ENCODE results near the gene PPP4R3B.
"Not testable (repeated sequence)": the region's sequence is repeated elsewhere in the genome, so short reads cannot be mapped to it uniquely, and the experiment has no call there.

Gene PPP4R3B

DNA sequence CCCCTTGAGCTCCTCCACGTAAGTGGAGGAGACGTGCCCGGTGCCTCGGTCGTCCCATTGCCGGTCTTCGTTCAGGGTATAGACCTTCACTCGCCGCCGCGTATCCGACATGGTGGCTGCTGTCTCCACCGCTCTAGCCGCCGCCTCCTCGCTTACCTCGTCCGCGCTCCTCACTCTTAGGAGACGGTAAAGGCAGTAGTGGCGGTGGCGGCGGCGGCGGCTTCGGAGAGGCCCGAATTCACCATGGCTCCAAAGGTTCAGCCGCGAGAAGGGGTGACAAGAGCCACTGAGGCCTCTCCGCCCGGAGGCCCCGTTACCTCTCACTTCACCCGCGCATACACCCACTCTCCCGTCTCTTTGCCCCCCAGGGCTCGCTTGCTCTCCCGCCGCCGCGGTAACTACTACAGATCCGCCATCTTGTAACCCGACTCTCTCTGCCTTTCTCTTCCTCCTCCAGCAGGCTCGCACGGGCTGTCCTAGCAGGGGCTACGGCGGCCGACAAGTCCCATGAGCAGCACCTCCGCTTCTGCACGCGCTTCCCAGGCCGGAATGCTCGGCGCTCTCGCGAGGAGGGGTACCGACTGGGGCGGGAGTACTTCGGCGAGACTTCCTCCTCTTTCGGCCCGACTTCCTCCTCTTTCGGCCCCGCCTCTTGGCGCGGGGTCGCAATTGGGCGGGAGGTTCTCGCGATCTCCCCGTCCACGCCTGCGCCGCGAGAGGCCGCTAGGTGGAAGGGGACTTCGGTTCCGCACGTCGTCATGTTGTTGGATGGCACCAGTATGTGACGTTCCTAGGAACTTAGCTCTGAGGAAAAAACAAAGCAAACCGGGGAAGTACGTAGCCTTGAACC is at the start of gene PPP4R3B:
PPP4R3B (minus strand) TSS at position 448 of the 850 bp plus-strand sequence; CDS start at position 111, 337 bp downstream.
- peak; percentile 92 for DNase-seq (ENCODE audit: low read depth)

DNA sequence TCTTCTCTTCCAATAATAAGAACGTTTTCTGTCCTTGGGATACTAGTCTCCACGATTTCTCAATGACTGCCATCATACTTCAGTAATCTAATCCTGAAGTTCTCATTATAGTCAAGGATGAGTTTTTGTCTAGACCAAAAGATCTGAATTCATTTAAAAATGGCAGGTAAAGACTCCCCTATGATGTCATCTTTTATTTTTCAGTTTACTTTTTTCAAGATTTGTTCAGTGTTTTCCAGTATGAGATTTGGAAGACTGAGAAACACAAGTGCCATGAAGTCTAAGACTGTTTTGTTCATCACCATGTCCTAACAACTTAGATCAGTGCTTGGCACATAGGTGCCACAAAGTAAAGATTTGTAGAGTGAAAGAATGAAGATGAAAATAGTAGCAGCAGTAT is 35.8 kb upstream of the PPP4R3B start:
- no peak for DNase-seq (ENCODE audit: low read depth)

DNA sequence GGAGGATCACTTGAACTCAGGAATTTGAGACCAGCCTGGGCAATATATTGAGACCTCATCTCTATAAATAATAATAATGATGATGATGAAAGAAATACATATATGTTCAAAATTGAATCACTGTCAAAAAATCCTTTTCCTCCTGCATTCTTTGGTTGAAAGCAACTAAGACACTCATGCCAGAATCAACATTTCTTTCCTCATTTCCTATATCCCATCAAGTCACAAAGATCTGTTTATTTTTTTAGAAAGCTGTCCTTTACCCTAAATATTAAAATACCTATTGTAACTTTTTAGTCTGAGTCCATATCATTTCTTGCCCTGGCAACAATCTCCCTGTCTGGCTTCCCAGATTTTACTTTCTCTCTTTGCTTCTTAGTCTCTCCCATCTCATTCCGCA is 31.8 kb upstream of the PPP4R3B start:
- DNase-seq (ENCODE audit: low read depth): no peak

DNA sequence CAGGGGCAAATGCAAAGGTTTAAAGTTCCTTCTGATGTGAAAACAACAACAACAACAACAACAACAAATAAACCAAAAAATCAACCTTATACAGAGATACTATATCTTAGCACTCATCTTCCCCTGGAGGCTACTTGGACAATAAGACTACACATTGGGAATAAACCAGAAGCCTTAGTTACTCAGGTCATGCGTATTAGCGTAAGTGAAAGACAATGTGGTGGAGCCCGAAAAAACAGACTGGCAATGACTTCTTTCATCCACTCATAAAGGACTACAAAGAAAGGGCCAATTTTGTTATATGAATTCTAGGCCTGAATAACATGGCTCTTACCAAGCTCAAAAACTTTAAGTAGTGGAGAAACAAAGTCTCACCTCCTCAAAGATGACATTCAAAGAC is 19.4 kb upstream of the PPP4R3B start:
- no peak for DNase-seq (ENCODE audit: low read depth)

DNA sequence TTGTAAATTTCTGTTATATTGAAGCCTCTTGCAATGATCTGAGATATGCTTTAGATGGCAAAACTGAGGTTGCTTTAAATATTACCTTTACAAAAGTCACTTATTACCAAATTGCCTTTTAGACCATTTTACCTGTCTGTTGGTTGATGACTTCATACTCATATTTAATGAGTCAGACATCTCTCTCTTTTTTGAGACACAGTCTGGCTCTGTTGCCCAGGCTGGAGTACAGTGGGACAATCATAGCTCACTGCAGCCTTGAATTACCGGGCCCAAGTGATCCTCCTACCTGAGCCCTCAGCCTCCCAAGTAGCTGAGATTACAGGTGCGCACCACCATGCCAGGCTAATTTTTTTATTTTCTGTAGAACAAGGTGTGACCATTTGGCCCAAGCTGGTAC is 11.5 kb upstream of the PPP4R3B start:
- DNase-seq (ENCODE audit: low read depth): no peak

DNA sequence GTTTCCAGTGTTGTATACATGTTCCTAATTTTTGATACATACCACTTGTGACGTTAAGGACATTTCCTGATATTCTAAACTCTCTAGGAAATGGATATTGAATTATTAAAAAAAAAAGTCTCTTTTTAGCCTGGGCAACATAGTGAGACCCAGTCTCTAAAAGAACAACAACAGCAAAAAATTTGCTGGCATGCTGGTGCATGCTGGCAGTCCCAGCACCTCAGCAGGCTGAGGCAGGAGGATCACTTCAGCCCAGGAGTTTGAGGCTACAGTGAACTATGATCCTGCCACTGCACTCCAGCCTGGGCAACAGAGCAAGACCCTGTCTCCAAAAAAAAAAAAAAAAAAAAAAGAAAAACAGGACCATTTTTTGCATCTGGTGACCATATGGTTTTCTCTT is 10.5 kb upstream of the PPP4R3B start:
- DNase-seq (ENCODE audit: low read depth): no peak

DNA sequence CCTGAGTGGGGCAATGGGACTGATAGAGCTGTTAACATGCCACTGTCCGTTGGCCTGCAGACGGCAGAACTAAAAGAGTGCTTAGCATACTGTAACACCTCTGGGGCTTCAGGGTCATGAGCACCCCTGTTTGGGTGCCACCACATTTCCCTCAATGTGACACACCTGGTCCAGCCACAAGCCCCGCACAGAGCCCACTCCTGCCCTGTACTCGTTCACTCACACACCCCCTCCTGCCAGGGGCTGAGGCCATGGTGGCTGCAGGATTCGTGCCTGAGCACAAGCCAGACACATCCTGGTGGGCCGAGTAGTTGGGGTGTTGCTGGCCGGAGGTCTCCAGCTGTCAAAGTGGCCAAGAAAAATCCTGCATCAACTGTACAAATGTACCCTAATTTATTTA is 4.4 kb upstream of the PPP4R3B start:
- DNase-seq (ENCODE audit: low read depth): no peak

DNA sequence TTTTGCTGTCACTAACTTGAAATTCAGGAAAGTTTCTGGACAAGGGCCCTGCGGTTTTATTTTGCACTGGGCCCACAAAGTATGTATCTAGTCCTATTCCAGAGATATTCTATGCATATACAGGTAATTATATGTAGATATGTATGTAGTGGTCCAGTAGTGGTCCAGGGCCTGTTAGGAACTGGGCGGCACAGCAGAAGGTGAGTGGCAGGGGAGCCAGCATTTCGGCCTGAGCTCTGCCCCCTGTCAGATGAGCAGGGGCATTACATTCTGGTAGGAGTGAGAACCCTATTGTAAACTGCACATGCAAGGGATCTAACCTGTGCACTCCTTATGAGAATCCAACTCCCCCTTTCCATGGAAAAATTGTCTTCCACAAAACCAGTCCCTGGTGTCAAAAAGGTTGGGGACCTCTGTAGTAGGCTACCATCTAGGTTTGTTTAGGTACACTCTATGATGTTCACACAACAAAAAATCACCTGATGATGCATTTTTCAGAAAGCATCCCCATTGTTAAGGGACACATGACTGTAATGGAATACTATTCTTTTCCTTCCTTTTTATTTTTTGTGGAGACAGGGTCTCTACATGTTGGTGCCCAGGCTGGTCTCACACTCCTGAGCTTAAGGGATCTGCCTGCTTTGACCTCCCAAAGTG is 2.8 kb upstream of the PPP4R3B start:
- DNase-seq (ENCODE audit: low read depth): no peak

DNA sequence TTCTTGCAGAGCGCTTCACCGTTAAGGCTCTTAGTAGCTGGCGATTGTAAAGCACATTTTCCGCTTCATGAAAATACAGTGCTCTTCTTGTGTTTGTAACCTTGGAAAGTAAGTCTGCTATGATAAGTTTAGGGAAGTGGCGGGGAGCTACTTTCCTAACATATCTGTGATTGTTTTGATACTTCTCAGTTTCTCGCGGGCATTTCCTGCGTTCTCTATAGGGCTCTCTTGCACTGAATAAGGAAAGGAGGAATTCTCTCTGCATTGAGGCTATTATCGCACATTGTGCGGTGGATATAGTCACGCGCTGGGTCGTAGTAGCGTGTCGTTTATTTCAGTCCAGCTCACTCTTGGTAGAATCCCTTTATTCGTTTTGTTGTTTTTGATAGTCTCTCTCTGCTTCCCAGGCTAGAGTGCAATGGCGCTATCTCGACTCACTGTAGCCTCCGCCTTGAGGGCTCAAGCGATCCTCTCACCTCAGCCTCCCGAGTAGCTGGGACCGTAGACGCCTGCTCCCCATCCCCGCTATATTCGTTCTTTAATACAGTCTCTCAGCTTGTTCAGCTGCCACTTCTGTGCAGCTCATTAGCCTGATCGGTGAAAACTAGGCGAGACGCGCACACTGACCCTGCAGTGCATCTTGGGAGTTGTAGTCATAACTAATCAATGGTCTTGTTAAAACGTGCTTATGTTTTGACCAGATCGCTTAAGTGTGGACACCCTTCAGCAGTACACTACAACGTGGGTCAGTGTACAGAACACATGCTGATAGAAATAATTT is 1.0 kb upstream of the PPP4R3B start:
- DNase-seq (ENCODE audit: low read depth): peak; percentile 33

DNA sequence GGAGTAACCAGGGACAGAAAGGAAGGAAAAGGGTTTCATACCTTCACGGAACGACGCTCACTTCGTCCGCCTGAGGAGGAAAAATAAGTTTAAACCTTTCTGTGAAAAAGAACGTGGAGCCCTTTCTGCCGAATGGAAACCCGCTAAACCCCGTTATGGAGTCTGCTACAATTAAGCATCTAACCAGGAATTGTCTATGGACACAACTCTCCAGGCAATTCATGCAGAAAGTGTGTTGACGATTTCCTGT is 528 bp upstream of the PPP4R3B start:
- peak; percentile 2 for DNase-seq (ENCODE audit: low read depth)

DNA sequence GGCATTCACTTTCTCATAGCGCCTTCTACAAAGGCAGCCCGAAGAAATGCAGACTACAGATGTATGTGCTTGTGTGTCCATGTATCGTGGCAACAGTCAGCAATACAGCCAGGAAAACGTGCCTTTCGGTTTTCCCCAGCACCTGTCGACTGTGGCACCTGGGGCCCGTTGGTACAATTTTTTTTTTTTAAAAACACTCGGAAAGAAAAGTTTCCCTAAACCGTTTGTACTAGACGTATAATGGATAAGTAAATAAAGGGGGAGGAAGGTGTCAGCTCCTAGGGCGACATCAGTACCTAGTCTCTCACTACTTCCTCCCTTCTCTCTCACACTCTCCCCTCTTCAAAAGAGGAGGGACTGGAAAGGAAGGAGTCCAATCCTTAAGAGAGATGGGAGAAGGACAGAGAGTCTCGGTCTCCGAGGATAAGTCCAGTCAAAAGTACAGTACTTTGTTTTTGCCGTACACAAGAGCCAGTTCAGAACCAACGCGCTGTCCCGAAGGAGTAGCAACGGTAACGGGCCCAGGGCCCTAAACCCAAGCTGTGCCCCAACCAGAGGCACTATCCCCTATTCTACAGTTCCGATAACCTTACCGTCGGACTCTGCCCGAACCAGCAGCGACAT is 759 bp downstream of the PPP4R3B start:
- DNase-seq (ENCODE audit: low read depth): peak; percentile 14

DNA sequence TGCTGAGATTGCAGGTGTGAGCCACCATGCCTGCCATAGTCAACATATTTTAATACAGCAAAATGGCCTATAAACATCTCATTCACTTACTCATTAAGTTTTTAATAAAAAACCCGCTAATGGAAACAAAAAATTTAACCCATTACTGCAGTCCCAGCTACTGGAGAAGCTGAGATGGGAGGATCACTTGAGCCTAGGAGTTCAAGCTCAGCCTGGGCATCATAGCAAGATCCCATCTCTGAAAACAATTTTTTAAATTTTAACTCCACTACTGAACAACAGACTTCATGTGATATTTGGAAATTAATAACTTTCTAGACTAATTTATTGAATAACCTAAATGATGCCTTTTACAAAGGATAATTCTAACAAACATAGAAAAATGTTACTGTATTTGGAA is 5.4 kb downstream of the PPP4R3B start:
- no peak for DNase-seq (ENCODE audit: low read depth)

DNA sequence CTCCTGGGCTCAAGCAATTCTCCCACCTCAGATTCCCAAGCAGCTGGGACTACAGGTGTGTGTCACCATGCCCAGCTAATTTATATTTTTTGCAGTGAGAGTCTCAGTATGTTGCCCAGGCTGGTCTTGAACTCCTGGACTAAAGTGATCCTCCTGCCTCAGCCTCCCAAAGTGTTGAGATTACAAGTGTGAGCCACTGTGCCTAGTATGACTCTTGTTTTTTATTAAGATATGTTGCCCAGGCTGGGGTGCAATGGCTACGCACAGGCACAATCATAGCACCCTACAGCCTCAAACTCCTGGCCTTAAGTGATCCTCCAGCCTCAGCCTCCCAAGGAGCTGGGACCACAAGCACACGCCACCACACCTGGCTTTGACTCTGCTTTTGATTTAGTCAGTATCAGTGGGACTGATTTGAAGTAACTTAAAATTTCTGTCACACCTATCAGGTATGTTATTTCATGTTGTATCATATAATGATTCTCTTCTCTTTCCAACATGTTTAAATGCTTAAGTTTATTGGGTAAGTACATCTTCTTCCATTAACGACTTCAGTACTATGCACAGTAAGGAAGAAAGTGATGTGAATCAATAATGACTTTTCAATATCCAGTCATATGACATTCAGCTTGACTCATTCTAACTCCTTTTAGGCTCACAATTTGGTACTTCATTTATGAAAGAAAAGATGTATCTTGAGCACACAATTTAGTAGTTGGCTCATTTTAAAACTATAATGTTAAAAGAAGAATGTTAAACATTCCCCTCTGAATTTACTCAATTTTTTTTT is 6.3 kb downstream of the PPP4R3B start:
- no peak for DNase-seq (ENCODE audit: low read depth)

DNA sequence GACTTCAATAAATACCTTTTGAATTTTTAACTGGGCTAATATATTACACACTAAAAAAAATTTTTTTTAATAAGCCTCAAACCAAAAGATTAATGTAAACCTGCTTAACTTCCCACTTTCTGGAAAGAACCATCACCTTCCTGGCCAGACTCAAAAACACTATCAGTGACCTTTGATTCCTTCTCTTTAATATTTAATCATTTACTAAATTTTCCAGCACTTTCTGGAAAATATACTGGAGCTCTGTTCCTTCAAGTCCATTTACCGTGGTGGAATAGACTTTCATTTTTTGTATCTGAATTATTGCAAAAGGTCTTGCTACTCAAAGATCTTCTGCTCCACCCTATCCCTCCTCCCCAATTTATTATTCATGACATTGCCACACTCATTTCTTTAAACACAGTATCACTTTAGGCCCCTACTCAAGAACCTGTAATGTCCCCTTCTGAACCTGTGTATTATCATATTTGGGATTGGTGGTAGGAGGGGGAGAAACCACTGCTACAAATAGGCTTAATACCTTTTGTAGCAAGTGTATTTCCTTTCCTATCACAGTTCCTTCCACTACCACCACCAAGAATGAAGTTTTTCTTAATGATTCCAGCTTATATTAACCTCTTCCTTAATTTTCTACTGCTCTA is 7.4 kb downstream of the PPP4R3B start:
- no peak for DNase-seq (ENCODE audit: low read depth)

DNA sequence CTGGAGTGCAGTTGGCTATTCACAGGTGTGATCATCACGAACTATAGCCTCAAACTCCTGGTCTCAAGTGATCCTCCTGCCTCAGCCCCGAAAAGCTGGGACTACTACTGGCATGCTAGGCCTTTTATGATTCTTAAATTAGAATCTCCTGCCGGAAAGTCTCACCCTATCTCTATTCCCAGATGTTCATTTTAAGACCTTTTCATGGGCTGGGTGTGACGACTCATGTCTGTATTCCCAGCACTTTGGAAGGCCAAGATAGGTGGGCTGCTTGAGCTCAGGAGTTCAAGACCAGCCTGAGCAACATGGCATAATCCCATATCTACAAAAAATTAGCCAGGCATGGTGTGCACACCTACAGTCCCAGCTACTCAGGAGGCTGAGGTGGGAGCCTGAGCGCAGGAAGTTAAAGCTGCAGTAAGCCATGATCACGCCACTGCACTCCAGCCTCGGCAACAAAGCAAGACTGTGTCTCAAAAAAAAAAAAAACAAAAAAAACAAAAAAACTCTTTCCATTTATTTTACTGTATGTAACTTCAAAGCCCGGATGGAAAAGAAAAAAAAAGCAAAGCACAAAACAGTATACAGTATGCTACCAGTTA is 8.1 kb downstream of the PPP4R3B start:
- DNase-seq (ENCODE audit: low read depth): no peak

DNA sequence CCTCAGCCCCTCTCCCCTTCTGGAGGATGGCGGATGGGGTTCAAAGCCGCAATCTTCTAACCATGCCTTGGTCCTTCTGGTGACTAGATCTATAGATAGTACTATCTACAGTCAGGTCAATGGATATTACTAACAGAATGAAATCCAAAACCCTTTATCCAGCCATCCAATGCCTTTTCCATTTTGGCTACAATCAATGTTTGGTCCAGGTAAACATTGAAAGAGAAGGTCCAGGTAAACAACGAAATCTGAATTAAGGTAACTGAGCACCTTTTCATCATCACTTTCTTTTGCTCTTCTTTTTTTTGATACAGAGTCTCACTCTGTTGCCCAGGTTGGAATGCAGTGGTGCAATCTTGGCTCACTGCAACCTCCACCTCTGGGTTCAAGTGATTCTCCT is 9.7 kb downstream of the PPP4R3B start:
- DNase-seq (ENCODE audit: low read depth): no peak

DNA sequence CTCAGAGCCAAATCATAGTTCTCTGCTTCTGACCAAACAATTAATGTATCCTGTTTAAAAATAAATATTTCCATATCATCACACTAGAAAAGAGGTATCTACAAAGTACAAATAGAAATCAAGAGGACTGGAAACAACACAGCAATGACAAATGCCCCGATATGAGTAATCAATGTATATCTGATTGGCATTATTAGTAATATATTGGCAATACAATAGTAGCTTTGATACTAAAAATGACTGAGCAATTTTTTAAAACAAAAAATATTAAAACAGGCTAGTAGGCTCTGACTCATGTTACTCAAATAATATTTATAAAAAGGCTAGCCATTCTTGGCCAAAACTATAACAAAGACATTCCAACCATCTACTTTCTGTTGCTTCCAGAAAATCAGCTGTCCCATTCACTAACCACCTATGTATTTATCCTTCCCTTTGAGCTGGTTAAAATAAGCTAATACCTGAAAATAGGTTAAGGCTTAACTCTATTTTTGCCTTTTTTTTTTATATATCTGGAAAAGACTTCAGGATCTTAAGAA is 13.3 kb downstream of the PPP4R3B start:
- no peak for DNase-seq (ENCODE audit: low read depth)

DNA sequence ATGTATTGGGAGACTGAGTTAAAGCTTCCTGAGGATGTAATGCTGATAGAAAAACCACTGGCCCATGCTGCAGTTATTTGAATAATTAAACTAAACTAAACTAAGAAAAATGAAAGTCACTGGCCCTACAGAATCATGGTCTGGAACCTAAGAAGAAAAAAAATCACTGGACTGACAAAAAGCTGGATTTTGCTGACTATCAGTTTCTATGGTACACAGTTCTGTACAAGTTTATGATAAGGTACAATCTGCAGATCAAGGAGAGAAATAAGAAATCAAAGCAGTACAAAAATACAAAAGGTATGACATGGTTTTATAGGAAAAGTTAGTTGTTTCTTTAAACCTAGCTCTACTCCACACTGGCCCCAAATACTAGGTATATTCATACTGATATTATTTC is 15.6 kb downstream of the PPP4R3B start:
- DNase-seq (ENCODE audit: low read depth): no peak

DNA sequence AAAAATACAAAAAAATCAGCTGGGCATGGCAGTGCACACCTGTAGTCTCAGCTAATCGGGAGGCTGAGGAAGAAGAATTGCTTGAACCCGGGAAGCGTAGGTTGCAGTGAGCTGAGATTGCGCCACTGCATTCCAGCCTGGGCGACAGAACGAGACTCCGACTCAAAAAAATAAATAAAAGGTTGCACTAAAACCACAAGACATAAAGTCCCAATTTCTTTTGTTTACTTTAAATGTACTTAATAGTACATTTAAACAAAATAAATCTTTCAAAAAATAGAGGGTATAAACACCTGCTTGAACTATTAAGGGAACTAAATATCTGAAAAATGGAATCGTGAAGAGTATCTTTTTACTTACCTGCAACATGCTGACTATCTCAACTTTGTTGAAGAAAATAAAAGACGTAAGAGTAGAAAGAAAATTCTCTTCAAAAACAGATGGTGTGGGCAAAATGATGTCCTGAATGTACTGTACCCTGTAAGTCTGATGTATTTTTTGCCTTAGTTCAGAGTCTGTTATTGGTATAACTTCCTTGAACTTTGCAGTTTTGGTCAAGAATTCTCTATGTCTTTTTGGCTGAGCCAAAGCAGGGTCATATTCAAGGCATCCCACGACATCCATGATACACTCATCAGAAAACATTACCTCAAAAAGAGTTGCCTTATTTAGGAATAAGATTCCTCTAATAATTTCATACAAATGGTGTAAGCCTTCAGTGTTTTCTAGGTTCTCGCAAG is 19.2 kb downstream of the PPP4R3B start:
- no peak for DNase-seq (ENCODE audit: low read depth)

DNA sequence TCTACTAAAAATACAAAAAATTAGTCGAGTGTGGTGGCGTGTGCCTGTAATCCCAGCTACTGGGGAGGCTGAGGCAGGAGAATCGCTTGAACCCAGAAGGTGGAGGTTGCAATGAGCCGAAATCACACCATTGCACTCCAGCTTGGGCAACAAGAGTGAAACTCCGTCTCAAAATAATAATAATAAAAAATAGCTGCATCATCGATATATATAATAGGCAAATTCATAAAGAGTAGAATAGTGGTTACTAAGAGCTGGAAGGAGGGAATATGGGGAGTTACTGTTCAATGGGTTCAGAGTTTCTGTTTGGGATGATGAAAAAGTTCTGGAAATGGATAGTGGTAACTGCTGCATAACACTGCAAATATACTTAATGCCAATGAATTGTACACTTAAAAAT is 20.6 kb downstream of the PPP4R3B start:
- not testable (repeated sequence) for DNase-seq (ENCODE audit: low read depth)

All from HS-27A (cell line).